Activated B cell treated with CpG ODN at 0.5 μM for 24 hours (primary cell): ENCODE results near the gene ANKRD31. TPM values are rescaled to one million over a fixed set of nuclear protein-coding genes. Genes with fewer than 3 reads are reported as not detected.

Experiments used
- ATAC-seq: fragments of 200-7000 bp; cut with Tn5 transposase; one replicate; pipeline ENCODE4 v1.10.0; 2021; ENCODE audit warnings: low read depth, mild to moderate bottlenecking, moderate library complexity
- CTCF ChIA-PET: fragments of 350-600 bp; sonication (Branson Sonifier 250); formaldehyde crosslinking; loops from one replicate; lab custom pipeline; 2021; ENCODE audit warnings: antibody characterized with exemption; lab: Charles Lee
- POLR2A ChIA-PET: fragments of 350-600 bp; sonication (Branson Sonifier 250); formaldehyde crosslinking; loops from one replicate; lab custom pipeline; 2021; ENCODE audit warnings: antibody characterized with exemption; lab: Charles Lee
- DNase-seq: peaks from one replicate; pipeline ENCODE4 v3.0.0; 2022
- H3K27ac Mint-ChIP-seq: one replicate; pipeline ENCODE4 v1.8.0; 2020; ENCODE audit warnings: mixed read lengths
- H3K27me3 Mint-ChIP-seq: one replicate; pipeline ENCODE4 v1.8.0; 2021; ENCODE audit warnings: mixed read lengths
- H3K36me3 Mint-ChIP-seq: one replicate; pipeline ENCODE4 v1.8.0; 2021; ENCODE audit warnings: low read depth, mixed read lengths
- H3K4me1 Mint-ChIP-seq: one replicate; pipeline ENCODE4 v1.8.0; 2021; ENCODE audit warnings: mixed read lengths
- H3K4me3 Mint-ChIP-seq: one replicate; pipeline ENCODE4 v1.8.0; 2020; ENCODE audit warnings: mild to moderate bottlenecking, mixed read lengths
- H3K9me3 Mint-ChIP-seq: one replicate; pipeline ENCODE4 v1.8.0; 2020; ENCODE audit warnings: mixed read lengths
- CTCF ChIP-seq: fragments of 200-600 bp; IDR thresholded peaks from one replicate; pipeline ENCODE4 v1.8.0; 2022; ENCODE audit warnings: antibody characterized with exemption, mild to moderate bottlenecking
- intact Hi-C: fragments of 100-400 bp; cut with micrococcal nuclease; formaldehyde crosslinking; loops from one replicate; pipeline ENCODE4 v1.15.1; 2024
- total RNA-seq: library from RNA; stranded (reverse); gene quantifications from 2 replicates; pipeline ENCODE4 v1.2.3, GENCODE V29; 2022

ANKRD31 gene
- total RNA-seq, 1 donor from 2014 or later = 0.13 TPM

- no peaks in the 10 kb centered on the region for H3K9me3 Mint-ChIP-seq
Measured at GRCh38 chr5:75245023-75245422, 8.3 kb upstream of the ANKRD31 start.

GRCh38 chr5:75243510-75243909, 6.8 kb upstream of the ANKRD31 start:
- POLR2A ChIA-PET = no interaction called here
- H3K27ac Mint-ChIP-seq = no peak overlapping the region
- no peaks in the 10 kb centered on the region for H3K4me1 Mint-ChIP-seq
- DNase-seq (no peak), ATAC-seq (no peak)
- H3K9me3 Mint-ChIP-seq = no peaks in the 10 kb centered on the region
- H3K27me3 Mint-ChIP-seq = peaks cover 4% of the 10 kb centered on the region
- CTCF ChIA-PET = no interaction called here
- intact Hi-C loops = no loop called here
- no peak overlapping the region for H3K4me3 Mint-ChIP-seq
- no peak for TF ChIP-seq CTCF
- H3K36me3 Mint-ChIP-seq = no peaks in the 10 kb centered on the region

More at GRCh38 chr5:75245023-75245422, 8.3 kb upstream of the ANKRD31 start:
- H3K27me3 Mint-ChIP-seq = peaks cover 5% of the 10 kb centered on the region
- ATAC-seq = no peak
- ChIA-PET POLR2A (no interaction called here), CTCF (no interaction called here)
- no peak overlapping the region for H3K27ac Mint-ChIP-seq
- no peak for TF ChIP-seq CTCF
- intact Hi-C loops = no loop called here
- no peak for DNase-seq
- no peak overlapping the region for H3K4me3 Mint-ChIP-seq
- H3K4me1 Mint-ChIP-seq = no peaks in the 10 kb centered on the region
- H3K36me3 Mint-ChIP-seq = no peaks in the 10 kb centered on the region

- H3K4me1 Mint-ChIP-seq = no peaks in the 10 kb centered on the region
- ATAC-seq (no peak), DNase-seq (no peak)
- H3K36me3 Mint-ChIP-seq = no peaks in the 10 kb centered on the region
- no peaks in the 10 kb centered on the region for H3K9me3 Mint-ChIP-seq
- no peak overlapping the region for H3K4me3 Mint-ChIP-seq
- CTCF ChIA-PET = interaction anchor here (1.1 kb wide), 1 partner anchor 441 kb away, joined by 4 read pairs; no protein-coding TSS in a partner anchor
- intact Hi-C loops = no loop called here
- TF ChIP-seq CTCF = no peak
- no peak overlapping the region for H3K27ac Mint-ChIP-seq
- POLR2A ChIA-PET = no interaction called here
- peaks cover 4% of the 10 kb centered on the region for H3K27me3 Mint-ChIP-seq
Measured at GRCh38 chr5:75243100-75243499, 6.4 kb upstream of the ANKRD31 start.

GRCh38 chr5:75242067-75242466, 5.4 kb upstream of the ANKRD31 start:
- ChIA-PET POLR2A (no interaction called here), CTCF (interaction anchor here (1.1 kb wide), 1 partner anchor 442 kb away, joined by 4 read pairs; no protein-coding TSS in a partner anchor)
- no peak for TF ChIP-seq CTCF
- intact Hi-C loops = no loop called here
- Mint-ChIP-seq H3K27ac (no peak overlapping the region), H3K9me3 (no peaks in the 10 kb centered on the region), H3K4me1 (peaks cover 2% of the 10 kb centered on the region), H3K27me3 (peaks cover 4% of the 10 kb centered on the region), H3K36me3 (no peaks in the 10 kb centered on the region), H3K4me3 (no peak overlapping the region)
- ATAC-seq (no peak), DNase-seq (no peak)

- DNase-seq (no peak), ATAC-seq (no peak)
- ChIA-PET CTCF (no interaction called here), POLR2A (no interaction called here)
- Mint-ChIP-seq H3K4me1 (peaks cover 9% of the 10 kb centered on the region), H3K4me3 (no peak overlapping the region), H3K36me3 (peaks cover 2% of the 10 kb centered on the region), H3K27me3 (peaks cover 1% of the 10 kb centered on the region), H3K9me3 (no peaks in the 10 kb centered on the region), H3K27ac (no peak overlapping the region)
- no peak for TF ChIP-seq CTCF
- intact Hi-C loops = loop anchor here (5.0 to 10.0 kb wide), 7 partner anchors 185 to 1742 kb away; partner anchors contain the start of genes ANKRA2, BTF3, GCNT4 and GFM2
Measured at GRCh38 chr5:75239681-75240080, 3.0 kb upstream of the ANKRD31 start.
